HG02678 (cell line): ENCODE measurements around the gene MAB21L3.
A peak's percentile ranks its signal among the peaks of the same experiment; 100 is the strongest.

Experiments
- ATAC-seq: cut with Tn5 transposase; IDR thresholded peaks from one replicate; pipeline ENCODE4 v1.9.1; 2021; ENCODE audit warnings: mild to moderate bottlenecking, moderate library complexity; ENCODE audit not compliant: unreplicated experiment

MAB21L3 gene

DNA sequence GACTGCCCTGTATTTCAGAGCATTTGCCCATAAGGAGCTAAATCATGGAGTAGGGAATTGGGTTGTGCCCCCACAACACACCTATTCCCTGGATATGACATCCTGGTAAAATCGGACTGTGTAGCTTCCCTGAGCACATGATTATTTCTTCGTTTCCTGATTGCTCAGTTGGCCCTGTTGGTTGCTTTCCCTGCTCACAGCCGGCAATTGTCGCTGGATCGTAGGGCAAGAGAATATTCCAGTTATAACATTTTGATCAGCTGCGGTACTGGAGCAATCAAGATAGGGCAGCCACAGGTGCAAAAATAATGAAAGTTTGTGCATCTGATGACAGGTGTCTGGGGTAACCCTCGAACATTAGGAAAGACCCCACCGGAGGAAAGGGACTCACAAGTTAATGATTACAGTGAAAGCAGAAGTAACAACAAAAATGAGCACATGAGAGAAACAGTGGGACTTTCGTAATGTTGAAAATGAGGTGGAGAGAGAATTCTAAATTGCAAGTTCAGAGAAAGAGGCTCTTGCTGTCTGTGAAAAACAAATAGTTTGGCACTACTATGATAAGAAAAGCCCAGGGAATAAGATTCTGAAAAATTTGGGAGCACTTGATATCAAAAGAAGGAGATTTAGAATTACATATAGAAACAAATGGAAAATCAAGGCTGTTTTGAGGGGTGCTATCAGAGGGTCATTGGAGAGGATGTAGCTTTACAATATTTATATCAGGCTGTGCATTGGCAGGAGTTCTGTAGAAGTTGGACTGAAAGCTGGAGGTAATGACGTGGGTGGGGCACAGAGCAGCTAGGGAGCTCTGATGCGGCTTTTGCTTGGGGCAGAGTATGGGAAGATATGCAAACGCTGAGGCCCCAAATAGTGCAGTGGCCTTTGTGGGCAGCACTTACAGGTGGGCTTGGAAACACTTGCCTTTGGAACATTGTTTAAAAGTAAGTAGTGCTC lies at the start of gene MAB21L3:
Gene MAB21L3, plus strand, starts transcription at position 833 of the 957 bp plus-strand sequence. CDS start 1,217 bp downstream, outside the sequence.
- peak; percentile 76 for ATAC-seq

DNA sequence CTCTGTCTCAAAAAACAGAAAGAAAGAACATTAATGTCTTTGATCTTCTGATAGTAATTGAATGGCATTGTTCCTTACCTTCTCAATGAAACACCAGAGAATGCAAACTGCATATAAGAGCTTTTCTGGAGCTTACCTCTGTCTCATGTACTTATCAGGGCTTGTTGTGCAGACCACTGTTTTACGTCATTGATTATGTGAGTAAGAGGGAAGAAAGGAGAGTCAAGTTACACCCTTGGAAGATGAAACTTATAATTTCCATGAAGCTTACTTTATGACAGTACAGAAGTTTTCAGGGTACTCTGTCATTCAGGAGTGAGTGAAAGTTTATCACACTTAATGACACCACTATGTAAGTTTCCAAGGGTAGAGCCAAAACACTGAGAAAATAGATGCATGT lies 49.0 kb upstream of the MAB21L3 start:
- no peak for ATAC-seq

DNA sequence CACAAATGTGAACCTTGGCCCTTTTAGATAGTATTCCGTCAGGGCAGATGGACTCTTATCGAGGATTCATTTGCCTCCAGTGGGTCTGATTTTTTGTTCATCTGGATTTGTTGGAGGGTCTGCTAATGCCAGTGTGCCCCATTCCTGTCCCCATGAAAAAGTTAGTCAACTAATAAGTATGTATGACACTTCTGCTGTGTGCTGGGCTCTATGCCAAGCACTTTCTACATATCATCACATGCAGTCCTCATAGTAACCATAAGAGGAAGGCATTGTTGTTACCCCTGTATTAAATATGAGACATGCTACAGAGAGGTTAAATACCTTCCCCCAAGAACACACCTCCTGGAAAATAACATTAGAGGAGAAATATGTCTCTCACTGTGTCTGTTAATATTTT lies 46.6 kb upstream of the MAB21L3 start:
- no peak for ATAC-seq

GRCh38 chr1:116066868-116067565 lies 44.2 kb upstream of the MAB21L3 start:
- no peak for ATAC-seq

DNA sequence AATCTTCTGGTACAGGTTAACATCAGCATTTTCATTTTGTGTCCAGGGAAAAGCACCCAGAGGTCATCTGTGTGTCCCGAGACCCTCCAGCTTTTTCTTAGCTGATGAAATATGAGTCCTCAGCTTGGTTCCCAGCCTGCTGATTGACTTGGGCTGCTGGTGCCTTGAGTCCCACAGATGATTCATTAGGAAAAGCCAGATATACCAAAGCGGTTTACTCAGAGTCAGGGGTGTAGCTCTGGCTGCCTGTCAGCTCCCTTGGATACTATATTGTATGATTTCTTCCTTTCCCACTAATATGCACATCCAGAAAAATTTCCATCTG lies 43.7 kb upstream of the MAB21L3 start:
- no peak for ATAC-seq

- ATAC-seq, result no peak
Observed at GRCh38 chr1:116075575-116075974, 35.6 kb upstream of the MAB21L3 start.

- no peak for ATAC-seq
Observed at GRCh38 chr1:116075990-116076389, 35.2 kb upstream of the MAB21L3 start.

- ATAC-seq, result no peak
Observed at GRCh38 chr1:116076831-116077230, 34.4 kb upstream of the MAB21L3 start.

GRCh38 chr1:116078699-116079223 lies 32.4 kb upstream of the MAB21L3 start:
- no peak for ATAC-seq

GRCh38 chr1:116087628-116088027 lies 23.6 kb upstream of the MAB21L3 start:
- no peak for ATAC-seq

GRCh38 chr1:116089870-116090269 lies 21.3 kb upstream of the MAB21L3 start:
- no peak for ATAC-seq

GRCh38 chr1:116091083-116091482 lies 20.1 kb upstream of the MAB21L3 start:
- no peak for ATAC-seq

GRCh38 chr1:116092752-116093489 lies 18.3 kb upstream of the MAB21L3 start:
- ATAC-seq, result no peak

DNA sequence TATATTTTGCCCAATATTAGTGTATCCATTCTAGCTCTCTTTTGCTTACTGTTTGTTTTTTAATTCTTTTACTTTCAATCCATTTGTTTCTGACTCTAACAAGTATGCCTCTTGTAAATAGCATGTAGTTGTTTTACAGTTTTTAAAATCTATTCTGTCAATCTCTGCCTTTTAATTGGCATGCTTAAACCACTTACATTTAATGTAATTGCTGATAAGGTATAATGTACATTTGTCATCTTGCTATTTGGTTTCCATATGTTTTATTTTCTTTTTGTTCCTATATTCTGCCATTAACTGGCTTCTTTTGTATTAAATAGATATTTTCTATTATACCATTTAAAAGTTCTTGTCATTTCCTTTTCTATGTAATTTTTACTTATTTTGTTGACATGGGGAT lies 16.2 kb upstream of the MAB21L3 start:
- ATAC-seq, result no peak

DNA sequence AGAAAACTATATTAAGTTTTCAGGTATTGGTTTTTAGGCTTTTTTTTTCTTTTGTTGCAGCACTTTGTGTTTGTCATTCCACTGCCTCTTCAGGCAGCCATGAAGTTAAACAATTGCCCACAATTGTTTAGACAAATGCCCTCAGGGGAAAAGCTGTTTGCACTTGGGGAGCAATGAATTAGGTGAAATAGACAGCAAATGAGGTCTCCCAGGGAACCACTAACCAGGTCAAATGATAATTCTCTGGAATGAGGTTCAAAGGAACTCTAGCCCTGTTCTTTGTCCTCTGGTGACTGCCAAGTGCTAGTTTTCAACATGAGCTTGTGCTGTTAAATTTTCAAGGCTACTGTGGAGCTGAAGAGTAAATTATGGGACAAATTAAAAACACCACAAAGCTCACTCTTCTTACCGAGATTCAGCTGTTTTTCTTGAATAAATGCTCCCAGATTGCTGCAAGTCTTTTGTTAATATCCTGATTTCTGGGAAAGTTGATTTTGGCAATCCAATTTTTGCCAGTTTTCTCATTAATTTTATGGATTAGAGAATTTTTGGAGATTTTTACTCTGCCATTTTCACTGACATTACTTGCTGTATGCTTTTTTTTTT lies 15.1 kb upstream of the MAB21L3 start:
- no peak for ATAC-seq

DNA sequence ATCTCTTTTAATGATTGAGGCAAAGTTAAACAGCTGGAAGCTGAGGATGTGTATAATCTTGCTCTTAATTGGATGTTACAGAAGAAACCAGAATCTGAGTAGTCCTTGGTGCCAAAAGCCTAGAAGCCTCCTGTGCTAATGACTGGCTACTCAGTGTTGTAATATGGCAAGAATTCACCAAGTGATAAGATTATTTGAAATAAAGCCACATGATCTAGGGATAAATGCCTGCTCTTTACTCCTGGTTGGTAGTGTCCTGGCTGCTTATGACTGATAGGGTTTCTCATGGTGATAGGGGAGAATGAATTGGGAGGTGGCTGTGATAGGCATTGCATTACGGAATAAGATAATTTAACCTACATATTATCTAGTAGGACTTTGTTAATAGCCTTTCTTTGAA lies 13.6 kb upstream of the MAB21L3 start:
- ATAC-seq, result no peak

DNA sequence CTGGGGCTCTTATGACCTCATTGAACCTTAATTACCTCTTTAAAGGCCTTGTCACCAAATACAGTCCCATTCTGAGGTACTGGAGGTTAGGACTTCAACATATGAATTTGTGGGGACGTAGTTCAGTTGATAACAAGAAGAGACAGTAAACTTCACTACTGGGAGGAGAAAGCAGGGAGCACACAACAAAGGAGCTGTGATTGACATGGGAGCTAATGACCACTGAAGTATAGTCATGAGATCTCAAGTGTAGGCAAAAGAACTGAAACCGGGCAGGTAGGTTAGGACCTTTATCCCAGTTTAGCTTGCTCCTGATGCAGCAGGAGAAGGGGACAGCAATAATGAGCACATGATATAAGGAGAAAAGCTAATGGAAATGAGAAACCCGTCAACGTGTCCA lies 11.8 kb upstream of the MAB21L3 start:
- ATAC-seq, result no peak

DNA sequence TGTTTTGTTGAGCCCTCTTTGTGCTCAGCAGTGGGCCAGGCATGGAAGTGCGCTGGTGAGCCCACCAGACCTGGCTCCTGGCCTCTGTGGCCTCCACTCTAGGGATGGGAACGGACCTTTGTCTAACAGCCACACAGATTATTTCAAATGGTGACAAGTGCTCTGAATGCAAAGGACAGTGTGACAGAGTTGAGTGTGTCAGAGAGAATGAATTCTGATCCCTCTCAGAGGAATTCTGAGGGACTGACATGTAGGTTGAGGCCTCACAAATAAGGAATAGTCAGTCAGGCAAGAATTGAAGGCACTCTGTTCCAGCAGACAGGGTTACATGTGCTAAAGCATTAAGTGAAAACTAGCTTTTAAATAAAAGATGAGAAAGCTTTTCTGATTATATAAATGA lies 11.3 kb upstream of the MAB21L3 start:
- ATAC-seq, result no peak

DNA sequence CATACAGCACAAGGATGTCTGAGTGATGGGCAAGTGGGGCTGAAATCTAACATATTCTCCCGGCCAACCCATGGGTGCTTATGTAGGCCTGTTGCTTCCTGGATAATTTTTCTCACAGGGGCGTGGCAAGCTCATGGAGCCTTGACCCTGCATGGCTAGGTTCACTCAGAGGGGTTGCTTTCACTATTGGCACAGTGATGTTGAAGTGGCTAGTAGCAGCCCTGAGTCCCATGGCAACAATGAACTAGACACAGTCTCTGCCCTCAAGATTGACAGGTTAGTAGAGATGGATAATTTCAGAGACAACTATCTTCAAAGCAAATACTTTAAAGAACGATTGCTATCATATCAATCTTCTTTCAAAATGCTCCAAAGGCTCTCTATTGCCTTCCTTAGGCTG lies 6.5 kb upstream of the MAB21L3 start:
- ATAC-seq, result no peak

GRCh38 chr1:116105996-116106395 lies 5.2 kb upstream of the MAB21L3 start:
- ATAC-seq, result no peak

DNA sequence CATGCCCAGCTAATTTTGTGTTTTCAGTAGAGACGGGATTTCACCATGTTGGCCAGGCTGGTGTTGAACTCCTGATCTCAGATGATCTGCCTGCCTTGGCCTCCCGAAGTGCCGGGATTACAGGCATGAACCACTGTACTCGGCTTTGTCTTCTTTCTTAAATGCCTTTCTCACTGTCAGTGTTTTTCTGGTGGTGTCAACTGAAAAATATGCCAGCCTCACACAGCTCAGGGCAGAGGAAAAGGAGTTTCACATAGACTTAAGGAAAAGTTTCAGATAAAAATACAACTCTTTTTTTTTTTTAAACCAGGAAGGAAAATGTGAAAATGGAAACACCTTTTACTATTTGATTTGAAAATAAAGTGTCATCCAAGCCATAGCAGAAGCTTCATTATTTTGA lies 4.6 kb upstream of the MAB21L3 start:
- ATAC-seq, result no peak
